NT2/D1 (cell line): ENCODE data around the gene HSP90AA1.

Source experiments
- YY1 ChIP-seq: IDR thresholded peaks from 2 replicates; pipeline ENCODE4 v1.6.1; 2011; ENCODE audit not compliant: insufficient read length, insufficient read depth
- ZNF274 ChIP-seq: IDR thresholded peaks from 2 replicates; pipeline ENCODE4 v1.6.1; 2011; ENCODE audit warnings: mild to moderate bottlenecking, low read depth, low read length

DNA sequence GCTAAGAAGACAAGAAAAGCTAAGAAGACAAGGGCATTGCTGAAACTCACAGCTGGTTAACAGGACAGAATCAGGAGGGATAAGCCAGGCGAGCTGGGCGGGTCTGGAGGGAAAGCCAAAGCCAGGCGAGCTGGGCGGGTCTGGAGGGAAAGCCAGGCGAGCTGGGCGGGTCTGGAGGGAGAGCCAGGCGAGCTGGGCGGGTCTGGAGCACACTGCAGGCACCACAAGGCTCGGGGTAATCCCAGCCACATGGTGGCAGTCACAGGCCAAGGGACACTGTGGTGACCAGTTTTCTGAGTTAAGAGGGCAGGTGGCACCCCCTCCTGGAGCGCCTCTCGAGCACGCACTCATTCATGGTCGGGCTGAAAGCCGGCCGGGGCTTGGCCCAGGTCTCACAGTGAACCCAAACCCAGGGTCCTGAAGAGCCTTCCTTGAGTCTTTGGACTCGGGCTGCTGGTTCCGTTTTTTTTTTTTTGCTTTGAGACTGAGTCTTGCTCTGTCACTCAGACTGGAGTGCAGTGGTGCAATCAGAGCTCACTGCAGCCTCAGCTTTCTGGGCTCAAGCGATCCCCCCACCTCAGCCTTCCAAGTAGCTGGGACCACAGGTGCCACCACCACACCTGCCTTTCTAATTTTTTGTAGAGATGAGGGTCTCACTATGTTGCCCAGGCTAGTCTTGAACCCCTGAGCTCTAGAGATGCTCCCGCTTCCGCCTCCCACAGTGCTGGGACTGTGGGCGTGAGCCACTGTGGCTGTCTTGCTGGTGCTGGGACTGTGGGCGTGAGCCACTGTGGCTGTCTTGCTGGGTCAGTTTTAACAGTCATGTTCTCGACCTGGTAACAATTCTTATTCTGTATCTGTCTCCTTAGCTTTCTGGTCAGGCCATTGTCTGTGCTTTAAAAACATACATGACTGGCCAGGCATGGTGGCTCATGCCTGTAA, 40.2 kb downstream of the HSP90AA1 start:
- TF ChIP-seq YY1: no peak
- no peak for TF ChIP-seq ZNF274
